Endothelial cell (in vitro differentiated cells): Measurements from ENCODE around the gene PHACTR2. TPM values are rescaled to one million over a fixed set of nuclear protein-coding genes. Genes with fewer than 3 reads are reported as not detected.
"Not testable (repeated sequence)": the region's sequence is repeated elsewhere in the genome, so short reads cannot be mapped to it uniquely, and the experiment has no call there.

ENCODE experiments used
- DNase-seq: peaks from one replicate; pipeline ENCODE4 v3.0.0; 2021; ENCODE audit warnings: low spot score
- H3K27ac Mint-ChIP-seq: one replicate; pipeline ENCODE4 v1.8.0; 2021; ENCODE audit warnings: mixed read lengths, inconsistent platforms; ENCODE audit not compliant: unreplicated experiment
- H3K27me3 Mint-ChIP-seq: one replicate; pipeline ENCODE4 v1.8.0; 2021; ENCODE audit warnings: mild to moderate bottlenecking, moderate library complexity, mixed read lengths, inconsistent platforms; ENCODE audit not compliant: unreplicated experiment
- H3K36me3 Mint-ChIP-seq: one replicate; pipeline ENCODE4 v1.8.0; 2021; ENCODE audit warnings: mild to moderate bottlenecking, low read depth, mixed read lengths, inconsistent platforms; ENCODE audit not compliant: unreplicated experiment
- H3K4me1 Mint-ChIP-seq: one replicate; pipeline ENCODE4 v1.8.0; 2021; ENCODE audit warnings: mild to moderate bottlenecking, mixed read lengths, inconsistent platforms; ENCODE audit not compliant: unreplicated experiment
- H3K4me3 Mint-ChIP-seq: one replicate; pipeline ENCODE4 v1.8.0; 2021; ENCODE audit warnings: mild to moderate bottlenecking, mixed read lengths, inconsistent platforms; ENCODE audit not compliant: unreplicated experiment
- H3K9me3 Mint-ChIP-seq: one replicate; pipeline ENCODE4 v1.8.0; 2021; ENCODE audit warnings: mixed read lengths, inconsistent platforms; ENCODE audit not compliant: unreplicated experiment
- CTCF ChIP-seq: fragments of 200-600 bp; sonication (generic); IDR thresholded peaks from one replicate; pipeline ENCODE4 v1.5.0; 2021; ENCODE audit warnings: antibody characterized with exemption; ENCODE audit not compliant: unreplicated experiment
- total RNA-seq: library from RNA; stranded (reverse); fragmentation: NEBNext Ultra II Directional; extraction: Animal tissue kit (Norgen Biotek cat#: 25700); gene quantifications from one replicate; pipeline ENCODE4 v1.2.1, GENCODE V29; 2021; ENCODE audit not compliant: unreplicated experiment

PHACTR2 gene
- total RNA-seq, 1 donor from 2014 or later = 181 TPM

- Mint-ChIP-seq H3K4me3 (peak overlapping the region; percentile 14), H3K27me3 (no peaks in the 10 kb centered on the region), H3K9me3 (no peaks in the 10 kb centered on the region), H3K27ac (no peak overlapping the region), H3K4me1 (no peaks in the 10 kb centered on the region), H3K36me3 (peaks cover 57% of the 10 kb centered on the region)
- no peak for DNase-seq
- TF ChIP-seq CTCF = no peak
Measured at GRCh38 chr6:143857651-143858050, 179.9 kb downstream of the PHACTR2 start.

DNA sequence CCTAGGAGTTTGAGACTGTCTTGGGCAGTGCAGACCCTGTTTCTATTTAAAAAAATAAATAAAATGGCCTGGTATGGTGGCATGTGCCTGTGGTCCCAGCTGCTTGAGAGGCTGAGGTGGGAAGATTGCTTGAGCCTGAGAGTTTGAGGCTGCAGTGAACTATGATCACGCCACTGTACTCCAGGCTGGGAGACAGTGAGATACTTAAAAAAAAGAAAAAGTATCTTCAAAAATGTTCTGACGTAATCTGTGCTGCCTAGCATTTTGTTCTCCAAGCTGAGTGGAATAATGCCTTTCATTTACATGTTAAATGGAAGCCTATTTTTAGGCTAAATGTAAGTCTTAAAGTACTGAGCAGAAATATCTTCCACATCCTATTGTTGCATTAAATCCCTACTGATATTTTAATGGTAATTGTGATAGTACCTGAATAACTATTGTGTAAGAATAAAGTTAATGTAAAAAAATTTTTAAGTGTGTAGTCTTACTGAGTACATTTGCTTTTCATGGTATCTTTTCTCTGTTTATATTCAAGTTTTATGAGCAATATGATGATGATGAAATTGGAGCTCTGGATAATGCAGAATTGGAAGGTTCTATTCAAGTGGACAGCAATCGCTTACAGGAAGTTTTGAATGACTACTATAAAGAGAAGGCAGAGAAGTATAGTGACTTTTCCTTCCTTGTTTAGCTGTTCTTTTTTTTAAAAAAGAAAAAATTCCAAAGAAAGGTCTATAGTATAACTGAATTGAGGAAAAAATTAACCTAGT is 182.3 kb downstream of the PHACTR2 start:
- Mint-ChIP-seq H3K4me3 (no peak overlapping the region), H3K36me3 (peaks cover 39% of the 10 kb centered on the region), H3K27ac (no peak overlapping the region), H3K9me3 (no peaks in the 10 kb centered on the region), H3K27me3 (no peaks in the 10 kb centered on the region), H3K4me1 (no peaks in the 10 kb centered on the region)
- no peak for DNase-seq
- no peak for TF ChIP-seq CTCF

DNA sequence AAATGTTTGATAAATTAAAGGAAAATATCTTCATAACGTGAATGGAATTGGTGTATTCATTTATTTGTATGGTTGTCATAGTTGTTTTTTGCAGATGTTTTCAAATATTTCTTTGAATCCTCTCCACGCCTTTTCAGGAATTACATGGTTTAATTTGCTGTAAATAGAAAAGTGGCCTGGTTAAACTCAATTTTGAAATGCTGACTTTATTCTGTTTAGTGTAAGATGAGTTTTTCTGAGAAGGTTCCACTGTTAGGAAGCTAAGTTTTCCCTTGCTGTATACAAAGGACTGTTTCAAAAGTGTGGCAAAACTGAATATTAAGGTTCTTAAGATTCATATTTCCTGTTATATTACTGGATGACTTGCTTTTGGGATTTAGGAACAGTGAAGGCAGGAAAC is 186.0 kb downstream of the PHACTR2 start:
- H3K4me3 Mint-ChIP-seq = no peak overlapping the region
- peaks cover 33% of the 10 kb centered on the region for H3K36me3 Mint-ChIP-seq
- TF ChIP-seq CTCF = no peak
- no peak overlapping the region for H3K27ac Mint-ChIP-seq
- DNase-seq = no peak
- no peaks in the 10 kb centered on the region for H3K27me3 Mint-ChIP-seq
- no peaks in the 10 kb centered on the region for H3K9me3 Mint-ChIP-seq
- H3K4me1 Mint-ChIP-seq = no peaks in the 10 kb centered on the region

GRCh38 chr6:143864234-143864633 is 186.5 kb downstream of the PHACTR2 start, which contains the start of gene ZC2HC1B:
ZC2HC1B (plus strand) TSS chr6:143864474; CDS start chr6:143864540, 66 bp downstream.
- H3K36me3 Mint-ChIP-seq = peaks cover 30% of the 10 kb centered on the region
- H3K4me1 Mint-ChIP-seq = no peaks in the 10 kb centered on the region
- H3K27me3 Mint-ChIP-seq = no peaks in the 10 kb centered on the region
- H3K9me3 Mint-ChIP-seq = no peaks in the 10 kb centered on the region
- H3K4me3 Mint-ChIP-seq = no peak within 1 kb of the TSS
- no peak for TF ChIP-seq CTCF
- peak within 1 kb of the TSS; percentile 30 for H3K27ac Mint-ChIP-seq
- no peak for DNase-seq

DNA sequence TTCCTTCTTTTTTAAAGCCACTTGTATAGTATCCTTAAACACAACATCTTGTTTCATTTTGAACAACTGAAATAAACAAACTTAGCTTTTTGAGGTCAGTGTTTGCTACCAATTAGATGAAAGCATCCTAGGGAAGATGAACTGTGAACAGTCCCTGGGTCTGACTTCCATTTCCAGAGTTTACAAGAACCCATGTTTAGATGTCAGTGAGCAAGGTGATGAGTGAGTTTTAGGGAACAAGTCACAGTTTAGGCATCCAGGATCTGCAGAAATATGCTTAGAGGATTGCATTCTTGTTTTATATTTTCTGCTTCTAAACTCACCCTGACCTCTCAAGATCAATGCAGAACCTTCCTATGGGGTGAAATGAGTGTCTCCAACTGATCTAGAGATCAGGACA is 189.5 kb downstream of the PHACTR2 start:
- no peaks in the 10 kb centered on the region for H3K27me3 Mint-ChIP-seq
- H3K27ac Mint-ChIP-seq = no peak overlapping the region
- no peak overlapping the region for H3K4me3 Mint-ChIP-seq
- peaks cover 4% of the 10 kb centered on the region for H3K9me3 Mint-ChIP-seq
- DNase-seq = no peak
- no peaks in the 10 kb centered on the region for H3K4me1 Mint-ChIP-seq
- no peak for TF ChIP-seq CTCF
- H3K36me3 Mint-ChIP-seq = peaks cover 31% of the 10 kb centered on the region

GRCh38 chr6:143868808-143869207 is 191.0 kb downstream of the PHACTR2 start:
- not testable (repeated sequence) for H3K9me3 Mint-ChIP-seq, H3K27ac Mint-ChIP-seq, H3K27me3 Mint-ChIP-seq, DNase-seq, H3K4me1 Mint-ChIP-seq, H3K4me3 Mint-ChIP-seq
- H3K36me3 Mint-ChIP-seq = peaks cover 32% of the 10 kb centered on the region

DNA sequence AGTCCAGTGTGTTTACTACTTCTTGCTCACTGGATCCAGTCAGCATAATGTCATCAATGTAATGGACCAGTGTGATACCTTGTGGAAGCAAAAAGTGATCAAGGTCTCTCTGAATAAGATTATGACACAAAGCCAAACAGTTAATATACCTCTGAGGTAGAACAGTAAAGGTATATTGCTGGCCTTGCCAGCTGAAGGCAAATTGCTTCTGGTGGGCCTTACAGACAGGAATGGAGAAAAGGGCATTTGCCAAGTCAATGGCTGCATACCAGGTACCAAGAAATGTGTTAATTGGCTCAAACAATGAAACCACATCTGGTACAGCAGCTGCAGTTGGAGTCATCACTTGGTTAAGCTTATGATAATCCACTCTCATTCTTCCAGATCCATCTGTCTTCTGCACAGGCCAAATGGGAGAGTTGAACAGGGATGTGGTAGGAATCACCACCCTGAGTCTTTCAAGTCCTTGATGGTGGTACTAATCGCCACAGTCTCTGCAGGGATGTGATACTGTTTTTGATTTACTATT is 193.5 kb downstream of the PHACTR2 start:
- not testable (repeated sequence) for H3K4me3 Mint-ChIP-seq, H3K4me1 Mint-ChIP-seq, H3K27ac Mint-ChIP-seq, H3K27me3 Mint-ChIP-seq, DNase-seq, H3K9me3 Mint-ChIP-seq
- H3K36me3 Mint-ChIP-seq = peaks cover 27% of the 10 kb centered on the region
